H1 (cell line): Measurements from ENCODE around the gene NRL. TPM values are rescaled to one million over a fixed set of nuclear protein-coding genes. Genes with fewer than 3 reads are reported as not detected.

Source experiments
- CTCF ChIA-PET: fragments of 300-600 bp; sonication (Branson Sonifier 250); formaldehyde crosslinking; loops from one replicate; lab custom pipeline; 2021; ENCODE audit not compliant: partially characterized antibody; lab: Charles Lee
- POLR2A ChIA-PET: fragments of 300-600 bp; sonication (Branson Sonifier 250); formaldehyde crosslinking; loops from one replicate; lab custom pipeline; 2021; ENCODE audit warnings: inconsistent platforms; ENCODE audit not compliant: partially characterized antibody; lab: Charles Lee
- DNase-seq, 2 experiments: peaks; one replicate each; pipeline versions ENCODE4 v3.0.0 to v3.0.0-alpha.2; 2010 to 2022; ENCODE audit warnings: low spot score in 2 of 2, low read depth in 1 of 2, mixed read lengths in 1 of 2
- FAIRE-seq: peaks from 2 replicates; lab custom pipeline; 2011; peaks lifted over from hg19 to GRCh38; lab: Jason Lieb, UNC
- H2AFZ ChIP-seq: 2 replicates; pipeline ENCODE4 v1.8.1; 2012; ENCODE audit warnings: low read length, inconsistent platforms
- H2AK5ac ChIP-seq: 2 replicates; pipeline ENCODE4 v1.6.1; 2013; ENCODE audit warnings: low read depth, low read length
- H2BK120ac ChIP-seq: replicated peaks from 2 replicates; pipeline ENCODE3; 2013; ENCODE audit warnings: low read depth, low read length, inconsistent platforms
- H2BK12ac ChIP-seq: 2 replicates; pipeline ENCODE4 v1.6.1; 2013; ENCODE audit warnings: low read depth, low read length
- H2BK15ac ChIP-seq: 2 replicates; pipeline ENCODE4 v1.6.1; 2013; ENCODE audit warnings: low read length
- H2BK20ac ChIP-seq: 2 replicates; pipeline ENCODE4 v1.6.1; 2013; ENCODE audit warnings: low read length
- H2BK5ac ChIP-seq: 2 replicates; pipeline ENCODE4 v1.6.1; 2013; ENCODE audit warnings: low read depth, low read length
- H3K14ac ChIP-seq: 2 replicates; pipeline ENCODE4 v1.6.1; 2013; ENCODE audit warnings: inconsistent platforms; ENCODE audit not compliant: insufficient read length
- H3K18ac ChIP-seq: 2 replicates; pipeline ENCODE4 v1.6.1; 2013; ENCODE audit warnings: low read length; ENCODE audit errors: extremely low read depth
- H3K23ac ChIP-seq: 2 replicates; pipeline ENCODE4 v1.6.1; 2013; ENCODE audit warnings: inconsistent platforms; ENCODE audit not compliant: insufficient read length
- H3K23me2 ChIP-seq: 2 replicates; pipeline ENCODE4 v1.6.1; 2013; ENCODE audit warnings: low read depth, low read length
- H3K27ac ChIP-seq: 2 replicates; pipeline ENCODE4 v1.6.1; 2011; ENCODE audit warnings: low read depth, low read length, inconsistent platforms
- H3K27me3 ChIP-seq, 4 experiments: replicated peaks in 1 of 4; 1 replicate in 1 of 4; 2 replicates in 3 of 4; pipeline versions ENCODE4 v1.6.1 to v1.8.1; 2011 to 2013; ENCODE audit warnings: low read length in 3 of 4, mild to moderate bottlenecking in 3 of 4, inconsistent platforms in 2 of 4, mixed read lengths in 2 of 4, moderate library complexity in 1 of 4; ENCODE audit not compliant: control insufficient read depth in 3 of 4, insufficient read depth in 3 of 4; ENCODE audit errors: extremely low read depth in 1 of 4
- H3K36me3 ChIP-seq, 4 experiments: 2 replicates each; pipeline versions ENCODE4 v1.6.1 to v1.8.1; 2011 to 2013; ENCODE audit warnings: mild to moderate bottlenecking in 4 of 4, low read length in 3 of 4, moderate library complexity in 2 of 4, control low read depth in 1 of 4, inconsistent platforms in 1 of 4; ENCODE audit not compliant: insufficient read depth in 4 of 4, control insufficient read depth in 2 of 4
- H3K4ac ChIP-seq: replicated peaks from 2 replicates; pipeline ENCODE3; 2013; ENCODE audit warnings: low read length, low read depth, mixed read lengths, inconsistent platforms; ENCODE audit not compliant: insufficient read length
- H3K4me1 ChIP-seq, 4 experiments: replicated peaks in 1 of 4; 1 replicate in 1 of 4; 2 replicates in 3 of 4; pipeline versions ENCODE4 v1.6.1 to v1.8.1; 2011 to 2013; ENCODE audit warnings: low read length in 3 of 4, inconsistent platforms in 2 of 4, mixed read lengths in 1 of 4; ENCODE audit not compliant: insufficient read depth in 4 of 4, control insufficient read depth in 3 of 4
- H3K4me2 ChIP-seq, 2 experiments: 2 replicates each; pipeline versions ENCODE4 v1.6.1 to v1.8.1; 2011 to 2013; ENCODE audit warnings: low read depth in 2 of 2, low read length in 2 of 2, control low read depth in 1 of 2, inconsistent platforms in 1 of 2, mild to moderate bottlenecking in 1 of 2; ENCODE audit not compliant: insufficient read depth in 1 of 2
- H3K4me3 ChIP-seq, 4 experiments: fragments of 200-600, 300-600 bp in 1 of 4; sonication (generic), shearing (Covaris generic), sonication (Bioruptor Twin) in 1 of 4; 2 replicates each; pipeline versions ENCODE4 v1.5.1 to v1.8.1; 2011 to 2016; ENCODE audit warnings: low read length in 4 of 4, low read depth in 3 of 4, control low read depth in 2 of 4, inconsistent platforms in 2 of 4, mild to moderate bottlenecking in 2 of 4, mixed read lengths in 1 of 4, moderate library complexity in 1 of 4; ENCODE audit not compliant: insufficient read depth in 2 of 4; ENCODE audit errors: extremely low read depth in 1 of 4
- H3K56ac ChIP-seq: replicated peaks from 2 replicates; pipeline ENCODE3; 2013; ENCODE audit warnings: low read depth, mild to moderate bottlenecking, mixed read lengths, low read length, inconsistent platforms; ENCODE audit not compliant: insufficient read length
- H3K79me1 ChIP-seq: 2 replicates; pipeline ENCODE4 v1.6.1; 2013; ENCODE audit warnings: low read depth, low read length, control low read depth
- H3K79me2 ChIP-seq, 2 experiments: 2 replicates each; pipeline versions ENCODE4 v1.6.1 to v1.8.1; 2012 to 2013; ENCODE audit warnings: low read length in 2 of 2, mild to moderate bottlenecking in 2 of 2, inconsistent platforms in 1 of 2; ENCODE audit not compliant: insufficient read depth in 2 of 2, control insufficient read depth in 1 of 2
- H3K9ac ChIP-seq, 4 experiments: replicated peaks in 1 of 4; 1 replicate in 1 of 4; 2 replicates in 3 of 4; pipeline versions ENCODE4 v1.6.1 to v1.8.1; 2011 to 2013; ENCODE audit warnings: low read depth in 3 of 4, low read length in 3 of 4, control low read depth in 2 of 4, mild to moderate bottlenecking in 2 of 4, moderate library complexity in 2 of 4, inconsistent platforms in 1 of 4; ENCODE audit errors: extremely low read depth in 1 of 4
- H3K9me3 ChIP-seq, 2 experiments: 2 replicates each; pipeline versions ENCODE4 v1.6.1 to v1.8.1; 2012 to 2013; ENCODE audit warnings: mild to moderate bottlenecking in 2 of 2, moderate library complexity in 2 of 2, control low read depth in 1 of 2, inconsistent platforms in 1 of 2, low read depth in 1 of 2, low read length in 1 of 2, mixed read lengths in 1 of 2; ENCODE audit not compliant: insufficient read depth in 2 of 2
- H4K20me1 ChIP-seq, 2 experiments: replicated peaks in 1 of 2; 2 replicates each; pipeline versions ENCODE3 to v1.8.1; 2011 to 2013; ENCODE audit warnings: inconsistent platforms in 2 of 2, low read length in 2 of 2, mild to moderate bottlenecking in 1 of 2; ENCODE audit not compliant: insufficient read depth in 2 of 2, control insufficient read depth in 1 of 2
- H4K5ac ChIP-seq: 2 replicates; pipeline ENCODE4 v1.6.1; 2013; ENCODE audit warnings: low read length, low read depth, mixed read lengths, inconsistent platforms; ENCODE audit not compliant: insufficient read length
- H4K8ac ChIP-seq: 2 replicates; pipeline ENCODE4 v1.8.0; 2013; ENCODE audit warnings: mild to moderate bottlenecking, moderate library complexity, low read length, inconsistent platforms; ENCODE audit not compliant: insufficient read depth; ENCODE audit errors: extremely low read depth
- H4K91ac ChIP-seq: replicated peaks from 2 replicates; pipeline ENCODE3; 2013; ENCODE audit warnings: low read length, mixed read lengths, inconsistent platforms; ENCODE audit not compliant: insufficient read length
- ATF2 ChIP-seq: IDR thresholded peaks from 2 replicates; pipeline ENCODE4 v1.6.1; 2012; ENCODE audit warnings: low read length, inconsistent platforms
- E2F6 ChIP-seq: IDR thresholded peaks from 2 replicates; pipeline ENCODE4 v1.6.1; 2012; ENCODE audit warnings: inconsistent platforms
- GTF2F1 ChIP-seq: IDR thresholded peaks from 2 replicates; pipeline ENCODE4 v1.6.1; 2012; ENCODE audit warnings: low read depth, low read length, improper control_type of control experiment, borderline replicate concordance
- POLR2A ChIP-seq, 2 experiments: IDR thresholded peaks; 1 replicate in 1 of 2; 2 replicates in 1 of 2; pipeline ENCODE4 v1.6.1; 2011; ENCODE audit warnings: low read depth in 2 of 2, low read length in 2 of 2, mild to moderate bottlenecking in 2 of 2; ENCODE audit errors: control extremely low read depth in 1 of 2
- SP4 ChIP-seq: IDR thresholded peaks from 2 replicates; pipeline ENCODE4 v1.6.1; 2012; ENCODE audit warnings: low read length, inconsistent platforms
- WGBS, 2 experiments: shearing (Covaris generic) in 1 of 2; methylation state at CpG; one replicate each; pipeline versions ENCODE4 v1.1.6 to v1.1.7; 2013 to 2015; ENCODE audit warnings: low lambda C conversion rate in 2 of 2, mixed read lengths in 2 of 2, inconsistent platforms in 1 of 2, low coverage in 1 of 2, missing lambda C conversion rate in 1 of 2; ENCODE audit not compliant: insufficient replicate concordance in 2 of 2, insufficient coverage in 1 of 2, insufficient read length in 1 of 2; ENCODE audit errors: extremely low coverage in 1 of 2, missing lambda C conversion rate in 1 of 2; 5-methylcytosine and 5-hydroxymethylcytosine counted together
- polyA plus RNA-seq, 7 experiments: library from polyadenylated mRNA; depleted of rRNA in 3 of 7; stranded (reverse) in 5 of 7; unstranded in 2 of 7; fragments of >200 nt in 5 of 7; fragments of 200-250 nt in 2 of 7; gene quantifications; 1 replicate in 5 of 7; 2 replicates in 1 of 7; 4 replicates in 1 of 7; pipeline versions ENCODE4 v1.2.1 to v1.2.3, GENCODE V29; 2011 to 2013; ENCODE audit warnings: missing spikeins in 2 of 7, mixed read lengths in 2 of 7
- total RNA-seq: library from RNA; stranded (reverse); fragmentation: NEBNext Ultra II Directional; extraction: Animal tissue kit (Norgen Biotek cat#: 25700); gene quantifications from 2 replicates; pipeline ENCODE4 v1.2.1, GENCODE V29; 2021
- TF ChIP-seq, protein P1 (sequence below), 3 experiments: IDR thresholded peaks; 1 replicate in 2 of 3; 2 replicates in 1 of 3; pipeline versions ENCODE4 v1.5.1 to v1.6.1; 2011; ENCODE audit warnings: low read length in 3 of 3, mild to moderate bottlenecking in 3 of 3, inconsistent platforms in 2 of 3, low read depth in 1 of 3, moderate library complexity in 1 of 3; ENCODE audit not compliant: insufficient read depth in 1 of 3; ENCODE audit errors: control extremely low read depth in 1 of 3

NRL gene
- total and polyA plus RNA-seq, 2 of the 8 experiments (the other 6 are each of a cell fraction or from before 2014, with no cell fraction given) = 1.1 to 2.2 TPM

- H4K91ac ChIP-seq = no peak overlapping the region
- no peak overlapping the region for H4K5ac ChIP-seq
- no peak overlapping the region for H3K23ac ChIP-seq
- no peak overlapping the region for H4K8ac ChIP-seq
- H2AK5ac ChIP-seq = no peak overlapping the region
- WGBS, 2 experiments = 85% methylated on average over 9 of the region's 9 CpGs; no CpG with 5 or more reads in 1 of the 2 experiments
- H2AFZ ChIP-seq = no peak overlapping the region
- H3K4me1 ChIP-seq = no peaks in the 10 kb centered on the region
- H3K36me3 ChIP-seq = peaks cover 7 to 28% (median 23%) of the 10 kb centered on the region in 4 experiments; a peak in 6 of 8 replicates
- no peak overlapping the region for H3K9ac ChIP-seq
- H3K14ac ChIP-seq = no peak overlapping the region
- no peak overlapping the region for H2BK5ac ChIP-seq
- H2BK120ac ChIP-seq = no peak overlapping the region
- no peak overlapping the region for H3K4me3 ChIP-seq
- no peak overlapping the region for H2BK15ac ChIP-seq
- DNase-seq = no peak
- POLR2A ChIA-PET = interaction anchor here (0.6 to 11.1 kb wide), 9 partner anchors 7 to 83 kb away, joined by 3 to 96 read pairs (median 3); partner anchors contain the start of genes DCAF11, IRF9, NRL and PCK2
- H3K27me3 ChIP-seq = no peaks in the 10 kb centered on the region
- no peak overlapping the region for H3K56ac ChIP-seq
- H3K27ac ChIP-seq = no peak overlapping the region
- H4K20me1 ChIP-seq = peaks cover 0 to 3% of the 10 kb centered on the region in 2 experiments
- H3K18ac ChIP-seq = no peak overlapping the region
- no peak overlapping the region for H2BK20ac ChIP-seq
- H3K4me2 ChIP-seq = no peak overlapping the region
- no peaks in the 10 kb centered on the region for H3K79me1 ChIP-seq
- H3K9me3 ChIP-seq = no peaks in the 10 kb centered on the region
- no peaks in the 10 kb centered on the region for H3K23me2 ChIP-seq
- no peaks in the 10 kb centered on the region for H3K79me2 ChIP-seq
- no peak overlapping the region for H3K4ac ChIP-seq
- CTCF ChIA-PET = interaction anchor here (0.7 to 1.5 kb wide), 2 partner anchors 16 to 43 kb away, joined by 3 read pairs; no protein-coding TSS in a partner anchor
- H2BK12ac ChIP-seq = no peak overlapping the region
- no peak for FAIRE-seq
- no peak for TF ChIP-seq GTF2F1
- TF ChIP-seq, protein P1, sequence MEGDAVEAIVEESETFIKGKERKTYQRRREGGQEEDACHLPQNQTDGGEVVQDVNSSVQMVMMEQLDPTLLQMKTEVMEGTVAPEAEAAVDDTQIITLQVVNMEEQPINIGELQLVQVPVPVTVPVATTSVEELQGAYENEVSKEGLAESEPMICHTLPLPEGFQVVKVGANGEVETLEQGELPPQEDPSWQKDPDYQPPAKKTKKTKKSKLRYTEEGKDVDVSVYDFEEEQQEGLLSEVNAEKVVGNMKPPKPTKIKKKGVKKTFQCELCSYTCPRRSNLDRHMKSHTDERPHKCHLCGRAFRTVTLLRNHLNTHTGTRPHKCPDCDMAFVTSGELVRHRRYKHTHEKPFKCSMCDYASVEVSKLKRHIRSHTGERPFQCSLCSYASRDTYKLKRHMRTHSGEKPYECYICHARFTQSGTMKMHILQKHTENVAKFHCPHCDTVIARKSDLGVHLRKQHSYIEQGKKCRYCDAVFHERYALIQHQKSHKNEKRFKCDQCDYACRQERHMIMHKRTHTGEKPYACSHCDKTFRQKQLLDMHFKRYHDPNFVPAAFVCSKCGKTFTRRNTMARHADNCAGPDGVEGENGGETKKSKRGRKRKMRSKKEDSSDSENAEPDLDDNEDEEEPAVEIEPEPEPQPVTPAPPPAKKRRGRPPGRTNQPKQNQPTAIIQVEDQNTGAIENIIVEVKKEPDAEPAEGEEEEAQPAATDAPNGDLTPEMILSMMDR (IDR thresholded peaks at IDR 0.05; ENCODE audit: control extremely low read depth in 1 of 3, insufficient read depth in 1 of 3, low read depth in 1 of 3, low read length in 3 of 3) = no peak
- no peak for TF ChIP-seq POLR2A (IDR thresholded peaks at IDR 0.05; ENCODE audit: control extremely low read depth in 1 of 2, low read depth in 2 of 2, low read length in 2 of 2)
- TF ChIP-seq SP4 = no peak
- TF ChIP-seq ATF2 = no peak
- TF ChIP-seq E2F6 = no peak
Observed at GRCh38 chr14:24123424-24124417, 9.0 kb upstream of the NRL start.
